SK-N-SH (cell line): ENCODE data around the gene TPRG1L. TPM values are rescaled to one million over a fixed set of nuclear protein-coding genes. Genes with fewer than 3 reads are reported as not detected.

ENCODE experiments used
- CTCF ChIA-PET: fragments of 300-600, 350-600 bp; formaldehyde crosslinking; extraction: SDS; loops from one replicate; lab custom pipeline; 2021; lab: Yijun Ruan, JAX
- POLR2A ChIA-PET: fragments of 350-600 bp; sonication (Branson Sonifier 250); formaldehyde crosslinking; extraction: SDS; loops from one replicate; lab custom pipeline; 2020; ENCODE audit warnings: antibody characterized with exemption, inconsistent platforms; lab: Yijun Ruan, JAX
- DNase-seq: peaks from one replicate; pipeline ENCODE4 v3.0.0; 2012
- H2AFZ ChIP-seq: fragments of 200-600 bp; sonication (generic); 2 replicates; pipeline ENCODE4 v1.8.1; 2016; ENCODE audit warnings: antibody characterized with exemption, mild to moderate bottlenecking, low read depth
- H3F3A ChIP-seq: fragments of 200-600 bp; sonication (generic); replicated peaks from 2 replicates; pipeline ENCODE3; 2016; ENCODE audit warnings: antibody characterized with exemption, mild to moderate bottlenecking; ENCODE audit not compliant: insufficient read depth
- H3K27ac ChIP-seq, 2 experiments: fragments of 200-500 bp in 1 of 2; fragments of 200-600 bp in 1 of 2; sonication (Bioruptor generic) in 1 of 2; sonication (generic), shearing (Covaris generic) in 1 of 2; 2 replicates each; pipeline versions ENCODE4 v1.5.1 to v1.6.1; 2014 to 2016; ENCODE audit warnings: low read depth in 2 of 2, inconsistent platforms in 1 of 2, low read length in 1 of 2, mild to moderate bottlenecking in 1 of 2, mixed read lengths in 1 of 2
- H3K27me3 ChIP-seq: fragments of 200-600 bp; sonication (generic), shearing (Covaris generic); 2 replicates; pipeline ENCODE4 v1.6.1; 2016; ENCODE audit warnings: mixed run types; ENCODE audit not compliant: insufficient read depth
- H3K36me3 ChIP-seq, 2 experiments: fragments of 200-500 bp in 1 of 2; fragments of 200-600 bp in 1 of 2; sonication (Bioruptor generic) in 1 of 2; sonication (generic) in 1 of 2; replicated peaks in 1 of 2; 2 replicates each; pipeline versions ENCODE3 to v1.5.1; 2014 to 2016; ENCODE audit warnings: low read length in 1 of 2, mild to moderate bottlenecking in 1 of 2; ENCODE audit not compliant: insufficient read depth in 2 of 2, control insufficient read depth in 1 of 2
- H3K4me1 ChIP-seq, 2 experiments: fragments of 200-500 bp in 1 of 2; fragments of 200-600 bp in 1 of 2; sonication (Bioruptor generic) in 1 of 2; sonication (generic), shearing (Covaris generic) in 1 of 2; 2 replicates each; pipeline versions ENCODE4 v1.5.1 to v1.6.1; 2014 to 2016; ENCODE audit warnings: low read depth in 1 of 2, low read length in 1 of 2, mixed run types in 1 of 2; ENCODE audit not compliant: insufficient read depth in 2 of 2, control insufficient read depth in 1 of 2
- H3K4me2 ChIP-seq: fragments of 200-600 bp; sonication (generic), shearing (Covaris generic); 2 replicates; pipeline ENCODE4 v1.6.1; 2017; ENCODE audit warnings: mixed run types
- H3K4me3 ChIP-seq, 2 experiments: fragments of 200-500 bp in 1 of 2; fragments of 200-600 bp in 1 of 2; sonication (Bioruptor generic) in 1 of 2; sonication (generic), shearing (Covaris generic) in 1 of 2; 2 replicates each; pipeline versions ENCODE4 v1.5.1 to v1.8.1; 2014 to 2016; ENCODE audit warnings: low read depth in 2 of 2, inconsistent platforms in 1 of 2, low read length in 1 of 2, mild to moderate bottlenecking in 1 of 2, mixed read lengths in 1 of 2, moderate library complexity in 1 of 2
- H3K79me2 ChIP-seq: fragments of 200-600 bp; sonication (generic); 2 replicates; pipeline ENCODE4 v1.8.1; 2017; ENCODE audit warnings: mild to moderate bottlenecking; ENCODE audit not compliant: insufficient read depth
- H3K9ac ChIP-seq: fragments of 200-600 bp; sonication (generic); 2 replicates; pipeline ENCODE4 v1.6.1; 2017; ENCODE audit warnings: mixed run types
- H3K9me2 ChIP-seq: fragments of 200-600 bp; sonication (generic); 2 replicates; pipeline ENCODE4 v1.6.1; 2017; ENCODE audit warnings: mixed run types
- H3K9me3 ChIP-seq: fragments of 200-600 bp; sonication (generic); 2 replicates; pipeline ENCODE4 v1.6.1; 2017; ENCODE audit warnings: mixed run types, mild to moderate bottlenecking, moderate library complexity
- H4K20me1 ChIP-seq: fragments of 200-600 bp; sonication (generic); 2 replicates; pipeline ENCODE4 v1.6.1; 2017; ENCODE audit warnings: mild to moderate bottlenecking, mixed run types; ENCODE audit not compliant: insufficient read depth
- CHD2 ChIP-seq: fragments of 150-350 bp; IDR thresholded peaks from 2 replicates; pipeline ENCODE4 v1.6.1; 2018; ENCODE audit warnings: low read length; ENCODE audit not compliant: partially characterized antibody
- ELF1 ChIP-seq: IDR thresholded peaks from 2 replicates; pipeline ENCODE4 v1.4.0; 2012
- EP300 ChIP-seq, 2 experiments: IDR thresholded peaks; 2 replicates each; pipeline versions ENCODE4 v1.4.0 to v1.6.1; 2012; ENCODE audit warnings: borderline replicate concordance in 1 of 2, low read depth in 1 of 2, low read length in 1 of 2
- EZH2phosphoT487 ChIP-seq: fragments of 200-600 bp; sonication (generic); IDR thresholded peaks from 2 replicates; pipeline ENCODE4 v1.6.1; 2017; ENCODE audit warnings: low read depth, mixed run types, mild to moderate bottlenecking, antibody characterized with exemption, moderate library complexity, borderline replicate concordance
- FOXM1 ChIP-seq: IDR thresholded peaks from 2 replicates; pipeline ENCODE4 v1.4.0; 2012; ENCODE audit warnings: low read depth, mild to moderate bottlenecking
- GABPA ChIP-seq: IDR thresholded peaks from 2 replicates; pipeline ENCODE4 v1.4.0; 2012; ENCODE audit warnings: low read depth, mild to moderate bottlenecking
- MXI1 ChIP-seq: IDR thresholded peaks from 2 replicates; pipeline ENCODE4 v1.6.1; 2012; ENCODE audit warnings: mild to moderate bottlenecking, low read depth, low read length, improper control_type of control experiment
- NFIC ChIP-seq: IDR thresholded peaks from 2 replicates; pipeline ENCODE4 v1.4.0; 2012; ENCODE audit warnings: borderline replicate concordance
- NRF1 ChIP-seq: IDR thresholded peaks from 2 replicates; pipeline ENCODE4 v1.6.1; 2012; ENCODE audit warnings: low read depth, mild to moderate bottlenecking, low read length
- POLR2AphosphoS5 ChIP-seq: IDR thresholded peaks from 2 replicates; pipeline ENCODE4 v1.6.1; 2012; ENCODE audit warnings: low read depth, low read length
- RAD21 ChIP-seq: IDR thresholded peaks from 2 replicates; pipeline ENCODE4 v1.6.1; 2012; ENCODE audit warnings: mild to moderate bottlenecking, low read length
- RXRA ChIP-seq: IDR thresholded peaks from 2 replicates; pipeline ENCODE4 v1.4.0; 2012; ENCODE audit warnings: low read depth, mild to moderate bottlenecking, borderline replicate concordance
- SIN3A ChIP-seq: IDR thresholded peaks from 2 replicates; pipeline ENCODE4 v1.6.1; 2012; ENCODE audit warnings: low read depth, mild to moderate bottlenecking, low read length, moderate library complexity, borderline replicate concordance
- SMC3 ChIP-seq: IDR thresholded peaks from 2 replicates; pipeline ENCODE4 v1.6.1; 2012; ENCODE audit warnings: low read depth, low read length, improper control_type of control experiment
- TAF1 ChIP-seq: IDR thresholded peaks from 2 replicates; pipeline ENCODE4 v1.6.1; 2012; ENCODE audit warnings: low read depth, mild to moderate bottlenecking, low read length, moderate library complexity, borderline replicate concordance
- YY1 ChIP-seq: IDR thresholded peaks from 2 replicates; pipeline ENCODE4 v1.4.0; 2012; ENCODE audit warnings: low read depth, mild to moderate bottlenecking
- WGBS: methylation state at CpG from one replicate; pipeline ENCODE4 v1.1.6; 2017; ENCODE audit warnings: low lambda C conversion rate; 5-methylcytosine and 5-hydroxymethylcytosine counted together
- polyA plus RNA-seq, 3 experiments: library from polyadenylated mRNA; depleted of rRNA; stranded (reverse); fragments of >200 nt; gene quantifications; 2 replicates each; pipeline ENCODE4 v1.2.3, GENCODE V29; 2012
- TF ChIP-seq, protein P1 (sequence below): fragments of 150-350 bp; IDR thresholded peaks from 2 replicates; pipeline ENCODE4 v1.6.1; 2016; ENCODE audit warnings: mild to moderate bottlenecking, low read depth, low read length
- TF ChIP-seq, protein P2 (sequence below): fragments of 200-600 bp; sonication (generic); IDR thresholded peaks from 2 replicates; pipeline ENCODE4 v1.6.1; 2017; ENCODE audit warnings: antibody characterized with exemption, mild to moderate bottlenecking, moderate library complexity
- TF ChIP-seq, protein P3 (sequence below): IDR thresholded peaks from 2 replicates; pipeline ENCODE4 v1.4.0; 2012; ENCODE audit warnings: low read depth, borderline replicate concordance
- TF ChIP-seq, protein P4 (sequence below): IDR thresholded peaks from 2 replicates; pipeline ENCODE4 v1.6.1; 2012; ENCODE audit warnings: mild to moderate bottlenecking, low read depth, low read length, moderate library complexity
- TF ChIP-seq, protein P5 (sequence below): fragments of 150-350 bp; IDR thresholded peaks from 2 replicates; pipeline ENCODE4 v1.6.1; 2017; ENCODE audit warnings: antibody characterized with exemption, low read length, low read depth, borderline replicate concordance

The TPRG1L gene
- polyA plus RNA-seq, 1 of the 3 experiments (the other 2 are of a cell fraction): 25.9 TPM

DNA sequence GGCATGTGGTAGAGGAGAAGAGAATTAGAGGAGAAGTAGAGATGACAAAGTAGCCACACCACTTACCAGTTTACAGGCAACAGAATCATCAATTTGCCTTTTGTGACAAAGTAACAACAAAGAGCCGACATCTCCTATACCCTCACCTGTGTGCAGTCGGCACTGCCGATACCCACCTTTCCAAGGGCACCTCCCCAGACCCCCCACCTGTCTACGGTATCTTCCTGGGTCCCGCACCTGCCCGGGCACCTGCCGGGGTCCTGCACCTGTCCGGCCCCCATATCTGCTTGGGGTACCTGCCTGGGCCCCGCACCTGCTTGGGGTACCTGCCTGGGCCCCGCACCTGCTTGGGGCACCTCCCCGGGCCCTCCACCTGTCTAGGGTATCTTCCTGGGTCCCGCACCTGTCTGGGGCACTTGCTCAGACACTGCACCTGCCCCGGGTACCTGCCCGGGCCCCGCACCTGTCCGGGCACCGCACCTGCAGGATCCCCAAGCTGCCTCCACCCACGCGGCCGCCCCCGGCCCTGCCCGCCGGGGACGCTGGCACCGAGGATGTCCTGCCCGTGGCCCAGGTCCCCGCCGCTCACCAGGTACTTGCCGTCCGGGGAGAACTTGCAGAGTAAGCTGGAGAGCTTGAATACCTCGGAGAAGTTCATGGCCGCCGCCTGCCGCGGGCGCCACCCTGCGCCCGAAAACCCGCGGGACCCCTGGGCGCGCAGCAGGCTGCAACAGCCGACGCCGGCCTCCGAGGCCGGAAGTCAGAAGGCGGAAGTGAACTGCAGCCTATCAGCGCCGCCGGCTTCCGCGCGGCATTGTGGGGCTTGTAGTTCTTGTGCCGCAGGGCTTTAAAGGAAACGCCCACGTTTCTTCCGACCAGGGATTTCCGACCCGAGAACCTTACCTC, 24.8 kb downstream of the TPRG1L start, which contains the start of gene WRAP73:
WRAP73 (minus strand) TSS at position 762 of the 906 bp plus-strand sequence; CDS start at position 658, 104 bp downstream.
- DNase-seq: peak; percentile 95
- H4K20me1 ChIP-seq: no peaks in the 10 kb centered on the region
- peaks cover 19% of the 10 kb centered on the region for H3K79me2 ChIP-seq
- peak within 1 kb of the TSS; percentile 91 for H3K4me2 ChIP-seq
- H3K4me1 ChIP-seq: peaks cover 0 to 12% of the 10 kb centered on the region in 2 experiments; a peak in 2 of 4 replicates
- H3K4me3 ChIP-seq: peak within 1 kb of the TSS; percentile 83 to 98
- peak within 1 kb of the TSS in 1 of 2 experiments; percentile 75; a peak in 1 of 4 replicates for H3K27ac ChIP-seq
- H3K36me3 ChIP-seq: peaks cover 11 to 35% of the 10 kb centered on the region in 2 experiments
- H2AFZ ChIP-seq: peak within 1 kb of the TSS; percentile 79; the same call in 1 of the 2 replicates
- H3K9me3 ChIP-seq: no peaks in the 10 kb centered on the region
- CTCF ChIA-PET: interaction anchor here (0.6 to 2.1 kb wide), 6 partner anchors 20 to 197 kb away, joined by 3 to 12 read pairs (median 4); no protein-coding TSS in a partner anchor
- peak within 1 kb of the TSS; percentile 84 for H3K9ac ChIP-seq
- POLR2A ChIA-PET: interaction anchor here (1.2 kb wide), 1 partner anchor 21 kb away, joined by 4 read pairs; no protein-coding TSS in a partner anchor
- no peaks in the 10 kb centered on the region for H3K9me2 ChIP-seq
- no peaks in the 10 kb centered on the region; the same call in 1 of the 2 replicates for H3K27me3 ChIP-seq
- H3F3A ChIP-seq: no peaks in the 10 kb centered on the region
- 2% methylated on average over 15 of the region's 60 CpGs for WGBS
- no peak for TF ChIP-seq RXRA
- TF ChIP-seq, protein P1, sequence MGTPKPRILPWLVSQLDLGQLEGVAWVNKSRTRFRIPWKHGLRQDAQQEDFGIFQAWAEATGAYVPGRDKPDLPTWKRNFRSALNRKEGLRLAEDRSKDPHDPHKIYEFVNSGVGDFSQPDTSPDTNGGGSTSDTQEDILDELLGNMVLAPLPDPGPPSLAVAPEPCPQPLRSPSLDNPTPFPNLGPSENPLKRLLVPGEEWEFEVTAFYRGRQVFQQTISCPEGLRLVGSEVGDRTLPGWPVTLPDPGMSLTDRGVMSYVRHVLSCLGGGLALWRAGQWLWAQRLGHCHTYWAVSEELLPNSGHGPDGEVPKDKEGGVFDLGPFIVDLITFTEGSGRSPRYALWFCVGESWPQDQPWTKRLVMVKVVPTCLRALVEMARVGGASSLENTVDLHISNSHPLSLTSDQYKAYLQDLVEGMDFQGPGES: peak; percentile 15; the same call in 1 of the 2 replicates
- TF ChIP-seq, protein P2, sequence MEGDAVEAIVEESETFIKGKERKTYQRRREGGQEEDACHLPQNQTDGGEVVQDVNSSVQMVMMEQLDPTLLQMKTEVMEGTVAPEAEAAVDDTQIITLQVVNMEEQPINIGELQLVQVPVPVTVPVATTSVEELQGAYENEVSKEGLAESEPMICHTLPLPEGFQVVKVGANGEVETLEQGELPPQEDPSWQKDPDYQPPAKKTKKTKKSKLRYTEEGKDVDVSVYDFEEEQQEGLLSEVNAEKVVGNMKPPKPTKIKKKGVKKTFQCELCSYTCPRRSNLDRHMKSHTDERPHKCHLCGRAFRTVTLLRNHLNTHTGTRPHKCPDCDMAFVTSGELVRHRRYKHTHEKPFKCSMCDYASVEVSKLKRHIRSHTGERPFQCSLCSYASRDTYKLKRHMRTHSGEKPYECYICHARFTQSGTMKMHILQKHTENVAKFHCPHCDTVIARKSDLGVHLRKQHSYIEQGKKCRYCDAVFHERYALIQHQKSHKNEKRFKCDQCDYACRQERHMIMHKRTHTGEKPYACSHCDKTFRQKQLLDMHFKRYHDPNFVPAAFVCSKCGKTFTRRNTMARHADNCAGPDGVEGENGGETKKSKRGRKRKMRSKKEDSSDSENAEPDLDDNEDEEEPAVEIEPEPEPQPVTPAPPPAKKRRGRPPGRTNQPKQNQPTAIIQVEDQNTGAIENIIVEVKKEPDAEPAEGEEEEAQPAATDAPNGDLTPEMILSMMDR: peak; percentile 21; the same call in 1 of the 2 replicates
- TF ChIP-seq NRF1: no peak
- TF ChIP-seq, protein P3, sequence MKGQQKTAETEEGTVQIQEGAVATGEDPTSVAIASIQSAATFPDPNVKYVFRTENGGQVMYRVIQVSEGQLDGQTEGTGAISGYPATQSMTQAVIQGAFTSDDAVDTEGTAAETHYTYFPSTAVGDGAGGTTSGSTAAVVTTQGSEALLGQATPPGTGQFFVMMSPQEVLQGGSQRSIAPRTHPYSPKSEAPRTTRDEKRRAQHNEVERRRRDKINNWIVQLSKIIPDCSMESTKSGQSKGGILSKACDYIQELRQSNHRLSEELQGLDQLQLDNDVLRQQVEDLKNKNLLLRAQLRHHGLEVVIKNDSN: no peak
- TF ChIP-seq TAF1: peak; percentile 51
- TF ChIP-seq FOXM1: no peak
- TF ChIP-seq, protein P4, sequence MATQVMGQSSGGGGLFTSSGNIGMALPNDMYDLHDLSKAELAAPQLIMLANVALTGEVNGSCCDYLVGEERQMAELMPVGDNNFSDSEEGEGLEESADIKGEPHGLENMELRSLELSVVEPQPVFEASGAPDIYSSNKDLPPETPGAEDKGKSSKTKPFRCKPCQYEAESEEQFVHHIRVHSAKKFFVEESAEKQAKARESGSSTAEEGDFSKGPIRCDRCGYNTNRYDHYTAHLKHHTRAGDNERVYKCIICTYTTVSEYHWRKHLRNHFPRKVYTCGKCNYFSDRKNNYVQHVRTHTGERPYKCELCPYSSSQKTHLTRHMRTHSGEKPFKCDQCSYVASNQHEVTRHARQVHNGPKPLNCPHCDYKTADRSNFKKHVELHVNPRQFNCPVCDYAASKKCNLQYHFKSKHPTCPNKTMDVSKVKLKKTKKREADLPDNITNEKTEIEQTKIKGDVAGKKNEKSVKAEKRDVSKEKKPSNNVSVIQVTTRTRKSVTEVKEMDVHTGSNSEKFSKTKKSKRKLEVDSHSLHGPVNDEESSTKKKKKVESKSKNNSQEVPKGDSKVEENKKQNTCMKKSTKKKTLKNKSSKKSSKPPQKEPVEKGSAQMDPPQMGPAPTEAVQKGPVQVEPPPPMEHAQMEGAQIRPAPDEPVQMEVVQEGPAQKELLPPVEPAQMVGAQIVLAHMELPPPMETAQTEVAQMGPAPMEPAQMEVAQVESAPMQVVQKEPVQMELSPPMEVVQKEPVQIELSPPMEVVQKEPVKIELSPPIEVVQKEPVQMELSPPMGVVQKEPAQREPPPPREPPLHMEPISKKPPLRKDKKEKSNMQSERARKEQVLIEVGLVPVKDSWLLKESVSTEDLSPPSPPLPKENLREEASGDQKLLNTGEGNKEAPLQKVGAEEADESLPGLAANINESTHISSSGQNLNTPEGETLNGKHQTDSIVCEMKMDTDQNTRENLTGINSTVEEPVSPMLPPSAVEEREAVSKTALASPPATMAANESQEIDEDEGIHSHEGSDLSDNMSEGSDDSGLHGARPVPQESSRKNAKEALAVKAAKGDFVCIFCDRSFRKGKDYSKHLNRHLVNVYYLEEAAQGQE: no peak
- no peak for TF ChIP-seq EZH2phosphoT487
- no peak for TF ChIP-seq EP300 (IDR thresholded peaks at IDR 0.05; ENCODE audit: borderline replicate concordance in 1 of 2, low read depth in 1 of 2, low read length in 1 of 2)
- peak; percentile 48; the same call in 1 of the 2 replicates for TF ChIP-seq SIN3A
- no peak; the same call in 1 of the 2 replicates for TF ChIP-seq MXI1
- TF ChIP-seq POLR2AphosphoS5: peak; percentile 76; the same call in 1 of the 2 replicates
- peak; percentile 77; the same call in 1 of the 2 replicates for TF ChIP-seq YY1
- 0 out of 2 replicates have a peak, but pooled peaks have one; percentile 3 for TF ChIP-seq SMC3
- peak; percentile 85 for TF ChIP-seq GABPA
- 0 out of 2 replicates have a peak, but pooled peaks have one; percentile 13 for TF ChIP-seq RAD21
- TF ChIP-seq ELF1: peak; percentile 91
- TF ChIP-seq, protein P5, sequence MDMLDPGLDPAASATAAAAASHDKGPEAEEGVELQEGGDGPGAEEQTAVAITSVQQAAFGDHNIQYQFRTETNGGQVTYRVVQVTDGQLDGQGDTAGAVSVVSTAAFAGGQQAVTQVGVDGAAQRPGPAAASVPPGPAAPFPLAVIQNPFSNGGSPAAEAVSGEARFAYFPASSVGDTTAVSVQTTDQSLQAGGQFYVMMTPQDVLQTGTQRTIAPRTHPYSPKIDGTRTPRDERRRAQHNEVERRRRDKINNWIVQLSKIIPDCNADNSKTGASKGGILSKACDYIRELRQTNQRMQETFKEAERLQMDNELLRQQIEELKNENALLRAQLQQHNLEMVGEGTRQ: no peak
- TF ChIP-seq CHD2: peak; percentile 94
- TF ChIP-seq NFIC: no peak
